Cerebellar cortex (tissue), 1 donor: ENCODE measurements around the gene HCST.

Experiments
- DNase-seq: peaks from one replicate; pipeline ENCODE4 v3.0.0-alpha.2; 2015; ENCODE audit warnings: low spot score

The HCST gene

GRCh38 chr19:35937345-35938281 is 35.3 kb downstream of the HCST start:
- DNase-seq = no peak

GRCh38 chr19:35938282-35939224 is 36.2 kb downstream of the HCST start:
- DNase-seq = peak; percentile 34

GRCh38 chr19:35939307-35940077 is 37.2 kb downstream of the HCST start:
- DNase-seq = no peak

- DNase-seq = no peak
These were observed 37.9 kb downstream of the HCST start for GRCh38 chr19:35940078-35940775.

- no peak for DNase-seq
These were observed 38.5 kb downstream of the HCST start for GRCh38 chr19:35940839-35941238.

- DNase-seq = no peak
These were observed 39.9 kb downstream of the HCST start for GRCh38 chr19:35942235-35942634.

- no peak for DNase-seq
These were observed 41.3 kb downstream of the HCST start for GRCh38 chr19:35943321-35944301.

GRCh38 chr19:35944556-35944955 is 42.2 kb downstream of the HCST start:
- no peak for DNase-seq

- DNase-seq = no peak
These were observed 42.9 kb downstream of the HCST start for GRCh38 chr19:35945121-35945790.

GRCh38 chr19:35946203-35946602 is 43.9 kb downstream of the HCST start:
- DNase-seq = no peak

GRCh38 chr19:35949131-35949530 is 46.8 kb downstream of the HCST start:
- no peak for DNase-seq
